GM19452 (cell line): ENCODE data around the gene RCOR3.
"Not testable (repeated sequence)": the region's sequence is repeated elsewhere in the genome, so short reads cannot be mapped to it uniquely, and the experiment has no call there.

Experiments used
- ATAC-seq: cut with Tn5 transposase; IDR thresholded peaks from one replicate; pipeline ENCODE4 v1.9.1; 2021; ENCODE audit not compliant: unreplicated experiment

Gene RCOR3

DNA sequence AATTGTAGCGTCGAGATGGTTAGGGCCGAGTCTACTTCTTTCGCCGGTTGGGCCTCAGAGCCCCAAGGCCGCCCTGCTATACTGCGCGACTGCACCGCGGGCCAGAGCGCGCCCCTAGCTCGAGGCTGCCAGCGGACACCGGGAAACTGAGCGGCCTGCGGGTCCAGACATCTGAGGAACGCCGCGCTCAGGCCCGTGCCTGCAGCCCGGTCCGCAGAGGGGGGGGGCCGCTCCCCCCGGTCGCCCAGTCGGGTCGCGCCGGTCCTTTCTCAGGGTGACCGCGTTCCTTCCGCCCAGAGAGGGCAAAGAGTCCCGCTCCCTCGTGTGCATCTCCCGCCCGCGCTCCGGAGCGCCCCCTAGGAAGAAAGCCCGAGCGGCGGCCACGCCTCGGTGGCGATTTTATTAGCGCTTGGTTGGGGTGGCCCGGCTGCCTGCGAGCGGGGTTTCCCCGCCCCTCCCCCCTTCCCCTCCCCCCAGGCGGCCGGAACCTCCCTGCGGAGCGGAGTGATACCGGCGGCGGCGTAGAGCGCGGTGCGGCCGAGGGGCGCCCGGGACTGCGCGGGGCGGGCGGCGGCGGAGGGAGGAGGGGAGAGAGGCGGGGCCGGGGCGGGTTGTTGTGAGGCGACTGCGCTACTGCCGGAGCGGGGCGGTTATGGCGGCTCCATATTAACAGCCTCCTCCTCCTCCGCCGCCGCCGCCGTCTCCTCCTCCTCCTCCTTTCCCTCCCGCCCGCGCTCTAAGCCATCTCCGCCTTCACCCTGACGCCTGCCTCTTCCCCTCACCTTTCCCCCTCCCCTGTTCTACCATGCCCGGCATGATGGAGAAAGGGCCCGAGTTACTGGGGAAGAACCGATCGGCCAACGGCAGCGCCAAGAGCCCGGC, at the start of gene RCOR3:
Gene RCOR3, plus strand, starts transcription at position 611 of the 882 bp plus-strand sequence. Its CDS starts 195 bp downstream, at position 806.
- peak; percentile 58 for ATAC-seq

DNA sequence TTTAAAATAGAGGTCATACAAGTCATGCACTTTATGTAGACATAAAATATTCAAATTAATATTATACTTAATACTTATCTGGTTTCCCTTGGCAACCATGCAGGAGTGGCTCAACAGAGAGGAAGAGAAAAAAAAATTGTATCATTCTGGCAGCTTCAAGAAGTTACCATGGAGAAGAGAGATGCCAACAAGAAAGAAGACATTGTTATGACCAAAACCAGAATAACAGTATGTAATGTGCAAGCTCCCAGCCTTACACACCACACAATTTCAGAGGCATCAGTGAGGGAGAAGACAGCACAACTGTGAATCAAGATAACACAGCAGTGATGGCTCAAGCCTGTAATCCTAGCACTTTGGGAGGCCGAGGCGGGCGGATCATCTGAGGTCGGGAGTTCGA, 49.1 kb upstream of the RCOR3 start:
- no peak for ATAC-seq

DNA sequence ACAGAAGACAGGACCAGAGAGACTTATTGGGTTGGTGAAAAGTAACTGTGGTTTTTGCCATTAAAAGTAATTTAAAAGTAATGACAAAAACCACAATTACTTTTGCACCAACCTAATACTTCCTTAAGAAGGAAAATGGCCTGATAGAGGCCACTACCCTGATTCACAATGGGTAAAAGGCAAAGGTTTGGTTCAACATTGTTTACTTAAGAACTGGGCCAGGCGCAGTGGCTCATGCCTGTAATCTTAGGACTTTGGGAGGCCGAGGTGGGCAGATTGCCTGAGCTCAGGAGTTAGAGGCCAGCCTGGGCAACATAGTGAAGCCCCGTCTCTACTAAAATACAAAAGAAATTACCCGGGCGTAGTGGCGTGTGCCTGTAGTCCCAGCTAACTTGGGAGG, 48.2 kb upstream of the RCOR3 start:
- ATAC-seq: no peak

DNA sequence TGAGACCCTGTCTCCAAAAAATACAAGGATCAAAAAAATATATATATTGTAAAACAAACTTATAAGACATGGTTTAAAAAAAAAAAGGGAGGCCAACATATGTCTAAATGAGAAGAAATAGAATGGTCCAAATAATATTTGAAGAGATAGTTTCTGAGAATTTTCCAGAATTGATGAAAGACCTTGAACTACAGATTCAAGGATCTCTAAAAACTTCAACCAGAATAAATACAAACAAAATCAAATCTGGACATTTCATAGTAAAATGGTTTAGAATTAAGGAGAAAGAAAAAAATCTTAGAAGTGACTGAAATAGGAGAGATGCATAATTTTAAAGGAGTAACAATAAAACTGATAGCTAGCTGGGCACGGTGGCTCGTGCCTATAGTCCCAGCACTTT, 45.5 kb upstream of the RCOR3 start:
- no peak for ATAC-seq

DNA sequence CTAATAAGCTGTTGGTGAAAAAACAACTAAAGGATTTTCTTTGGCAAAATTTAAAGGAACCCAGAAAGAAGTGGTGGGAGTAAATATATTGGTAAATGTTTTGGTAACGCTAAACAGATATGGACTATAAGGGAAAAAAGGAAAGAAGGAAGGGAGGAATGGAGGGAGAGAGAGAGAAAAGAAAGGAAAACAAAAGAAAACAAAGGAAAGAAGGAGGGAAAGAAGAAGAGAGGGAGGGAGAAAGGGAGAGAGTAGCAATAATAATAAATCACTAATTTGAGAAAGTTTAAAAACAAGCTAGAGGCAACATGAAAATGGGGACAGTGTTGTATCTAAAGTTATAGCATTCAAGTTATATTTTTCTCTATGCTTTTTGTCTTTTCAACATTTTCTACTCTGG, 43.6 kb upstream of the RCOR3 start:
- no peak for ATAC-seq

DNA sequence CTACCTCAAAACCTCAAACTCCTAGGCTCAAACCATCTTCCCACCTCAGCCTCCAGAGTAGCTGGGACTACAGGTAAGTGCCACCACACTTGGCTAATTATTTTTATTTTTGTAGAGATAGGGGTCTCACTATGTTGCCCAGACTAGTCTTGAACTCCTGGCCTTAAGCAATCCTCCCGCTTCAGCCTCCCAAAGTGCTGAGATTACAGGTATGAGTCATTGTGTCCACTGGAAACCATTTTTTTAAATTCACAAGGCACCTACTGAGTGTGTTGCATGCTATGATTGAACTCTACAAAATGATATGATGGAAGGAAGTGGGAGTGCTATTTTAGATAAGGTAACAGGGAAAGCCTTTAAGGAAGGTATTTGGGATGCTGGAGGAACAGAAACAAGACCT, 41.8 kb upstream of the RCOR3 start:
- ATAC-seq: no peak

DNA sequence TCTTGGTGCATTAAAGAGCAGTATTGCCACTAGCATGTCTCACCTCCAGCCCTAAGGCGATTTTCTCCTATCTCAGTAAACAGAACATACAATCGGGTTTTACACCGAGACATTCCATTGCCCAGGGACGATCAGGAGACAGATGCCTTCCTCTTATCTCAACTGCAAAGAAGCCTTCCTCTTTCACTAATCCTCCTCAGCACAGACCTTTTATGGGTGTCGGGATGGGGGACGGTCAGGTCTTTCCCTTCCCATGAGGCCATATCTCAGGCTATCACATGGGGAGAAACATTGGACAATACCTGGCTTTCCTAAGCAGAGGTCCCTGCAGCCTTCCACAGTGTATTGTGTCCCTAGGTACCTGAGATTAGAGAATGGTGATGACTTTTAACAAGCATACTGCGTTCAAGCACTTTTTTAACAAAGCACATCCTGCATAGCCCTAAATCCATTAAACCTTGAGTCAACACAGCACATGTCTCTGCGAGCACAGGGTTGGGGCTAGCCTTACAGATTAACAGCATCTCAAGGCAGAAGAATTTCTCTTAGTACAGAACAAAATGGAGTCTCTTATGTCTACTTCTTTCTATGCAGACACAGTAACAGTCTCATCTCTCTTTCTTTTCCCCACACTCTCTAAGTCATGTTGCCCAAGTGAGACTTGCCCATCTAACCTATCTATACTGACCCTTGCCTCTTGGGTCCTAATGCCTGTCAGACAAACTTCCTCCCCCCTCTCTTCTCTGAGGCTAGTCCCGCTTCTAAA, 36.5 kb upstream of the RCOR3 start:
- not testable (repeated sequence) for ATAC-seq

DNA sequence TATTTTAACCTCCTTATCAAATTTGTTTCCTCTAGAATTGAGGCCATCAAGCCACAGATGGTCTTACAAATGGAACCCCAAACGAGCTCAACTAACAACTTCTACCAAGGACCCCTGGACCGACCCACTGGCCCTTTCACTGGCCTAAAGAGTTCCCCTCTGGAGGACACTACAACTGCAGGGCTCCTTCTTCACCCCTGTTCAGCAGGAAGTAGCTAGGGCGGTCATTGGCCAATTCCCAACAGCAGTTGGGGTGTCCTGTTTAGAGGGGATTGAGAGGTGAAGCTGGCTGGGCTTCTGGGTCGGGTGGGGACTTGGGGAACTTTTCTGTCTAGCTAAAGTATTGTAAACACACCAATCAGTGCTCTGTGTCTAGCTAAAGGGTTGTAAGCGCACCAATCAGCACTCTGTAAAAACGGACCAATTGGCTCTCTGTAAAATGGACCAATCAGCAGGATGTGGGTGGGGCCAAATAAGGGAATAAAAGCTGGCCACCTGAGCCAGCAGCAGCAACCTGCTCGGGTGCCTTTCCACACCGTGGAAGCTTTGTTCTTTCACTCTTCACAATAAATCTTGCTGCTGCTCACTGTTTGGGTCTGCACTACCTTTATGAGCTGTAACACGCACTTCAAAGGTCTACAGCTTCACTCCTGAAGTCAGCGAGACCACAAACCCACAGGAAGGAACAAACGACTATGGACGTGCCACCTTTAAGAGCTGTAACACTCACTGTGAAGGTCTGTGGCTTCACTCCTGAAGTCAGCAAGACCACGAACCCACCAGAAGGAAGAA, 30.4 kb upstream of the RCOR3 start:
- not testable (repeated sequence) for ATAC-seq

DNA sequence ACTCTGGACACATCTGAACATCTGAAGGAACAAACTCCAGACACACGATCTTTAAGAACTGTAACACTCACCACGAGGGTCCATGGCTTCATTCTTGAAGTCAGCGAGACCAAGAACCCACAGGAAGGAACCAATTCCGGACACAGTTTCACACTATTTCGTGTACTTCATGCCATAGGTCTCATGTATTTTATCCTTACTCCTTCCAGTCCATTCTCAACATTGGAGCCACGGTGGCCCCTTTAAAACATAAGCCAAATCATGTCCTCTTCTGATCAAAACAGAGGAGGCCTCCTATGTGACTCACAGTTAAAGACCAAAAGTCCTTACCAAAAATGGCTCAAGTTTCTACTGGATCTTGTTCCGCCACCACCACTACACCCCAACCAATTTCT, 29.8 kb upstream of the RCOR3 start:
- no peak for ATAC-seq

DNA sequence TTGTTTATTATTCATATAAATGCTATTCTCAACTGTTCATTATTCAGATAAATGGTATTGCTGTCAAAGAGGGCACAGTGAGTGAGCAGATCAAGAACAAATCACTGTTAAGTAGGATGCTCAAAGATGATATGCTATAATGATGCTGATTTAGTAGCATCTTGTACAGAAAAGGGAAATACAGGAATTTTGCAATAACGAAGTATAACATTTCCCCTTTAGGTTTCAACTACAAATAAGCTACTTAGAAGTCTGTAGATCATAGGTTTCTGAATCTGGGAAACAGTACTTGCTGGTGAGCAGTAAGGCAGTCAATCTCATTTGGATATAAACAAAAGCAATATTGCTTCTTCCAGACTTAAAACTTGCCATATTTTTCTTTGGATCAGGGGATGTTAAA, 27.3 kb upstream of the RCOR3 start:
- no peak for ATAC-seq

DNA sequence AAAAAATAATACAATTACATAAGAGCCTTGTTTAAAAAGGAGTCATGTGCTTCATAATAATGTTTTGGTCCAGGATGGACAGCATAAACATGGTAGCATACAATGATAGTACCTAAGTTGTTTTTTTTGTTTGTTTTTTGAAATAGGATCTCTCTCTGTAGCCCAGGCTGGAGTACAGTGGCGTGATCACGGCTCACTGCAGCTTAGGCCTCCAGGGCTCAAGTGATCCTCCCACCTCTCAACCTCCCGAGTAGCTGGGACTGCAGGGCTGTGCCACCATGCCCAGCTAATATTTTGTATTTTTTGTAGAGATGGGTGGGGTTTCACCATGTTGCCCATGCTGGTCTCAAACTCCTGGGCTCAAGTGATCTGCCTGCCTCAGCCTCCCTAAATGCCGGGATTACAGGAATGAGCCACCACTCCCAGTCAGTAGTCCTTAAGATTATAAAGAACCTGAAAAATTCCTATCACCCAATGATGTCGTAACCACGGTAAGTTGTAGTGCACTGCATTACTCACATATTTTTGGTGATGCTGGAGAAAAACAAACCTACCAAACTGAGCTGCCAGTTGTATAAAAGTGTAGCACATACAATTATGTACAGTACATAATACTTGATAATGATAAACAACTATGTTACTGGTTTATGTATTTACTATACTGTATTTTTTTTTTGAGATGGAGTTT, 22.4 kb upstream of the RCOR3 start:
- ATAC-seq: no peak

DNA sequence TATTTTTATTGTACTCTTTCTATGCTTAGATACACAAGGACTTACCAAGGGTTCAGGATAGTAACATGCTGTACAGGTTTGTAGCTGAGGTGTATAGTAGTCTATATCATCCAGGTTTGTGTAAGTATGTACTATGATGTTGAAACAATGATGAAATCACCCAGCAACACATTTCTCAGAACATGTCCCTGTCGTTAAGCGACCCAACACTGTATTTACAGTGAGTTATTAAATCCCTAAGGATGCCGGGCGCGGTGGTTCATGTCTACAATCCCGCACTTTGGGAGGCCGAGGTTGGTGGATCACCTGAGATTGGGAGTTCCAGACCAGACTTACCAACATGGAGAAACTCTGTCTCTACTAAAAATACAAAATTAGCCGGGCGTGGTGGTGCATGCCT, 21.6 kb upstream of the RCOR3 start:
- ATAC-seq: no peak

DNA sequence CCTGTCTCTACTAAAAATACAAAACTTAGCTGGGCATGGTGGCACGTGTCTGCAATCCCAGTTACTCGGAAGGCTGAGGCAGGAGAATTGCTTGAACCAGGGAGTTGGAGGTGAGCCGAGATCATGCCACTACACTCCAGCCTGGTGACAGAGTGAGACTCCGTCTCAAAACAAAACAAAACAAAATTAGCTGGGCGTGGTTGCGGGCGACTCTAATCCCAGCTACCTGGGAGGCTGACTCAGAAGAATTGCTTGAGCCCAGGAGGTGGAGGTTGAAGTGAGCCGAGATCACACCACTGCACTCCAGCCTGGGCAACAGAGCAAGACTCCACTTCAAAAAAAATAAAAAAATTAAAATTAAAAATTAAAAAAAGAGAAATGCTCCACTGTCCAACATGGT, 18.6 kb upstream of the RCOR3 start:
- ATAC-seq: not testable (repeated sequence)

DNA sequence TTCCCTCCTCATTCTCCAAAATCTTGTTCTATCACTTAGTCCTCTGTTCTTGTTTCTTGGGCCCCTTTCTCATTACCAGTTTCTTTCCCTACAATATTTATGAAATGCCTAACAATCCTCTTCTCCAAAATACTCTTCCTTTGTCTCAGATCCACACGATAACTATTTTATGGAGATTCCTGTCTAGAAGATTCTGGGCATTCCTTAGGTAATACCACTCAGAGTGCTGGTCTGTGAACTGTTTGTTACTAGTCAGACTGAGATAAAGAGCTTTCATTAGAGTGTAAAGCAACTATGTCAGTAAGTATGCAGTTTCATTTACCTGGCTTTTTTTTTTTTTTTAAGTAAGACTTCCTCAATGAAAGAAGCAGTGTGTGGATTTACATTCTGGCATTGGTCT, 18.1 kb upstream of the RCOR3 start:
- no peak for ATAC-seq

DNA sequence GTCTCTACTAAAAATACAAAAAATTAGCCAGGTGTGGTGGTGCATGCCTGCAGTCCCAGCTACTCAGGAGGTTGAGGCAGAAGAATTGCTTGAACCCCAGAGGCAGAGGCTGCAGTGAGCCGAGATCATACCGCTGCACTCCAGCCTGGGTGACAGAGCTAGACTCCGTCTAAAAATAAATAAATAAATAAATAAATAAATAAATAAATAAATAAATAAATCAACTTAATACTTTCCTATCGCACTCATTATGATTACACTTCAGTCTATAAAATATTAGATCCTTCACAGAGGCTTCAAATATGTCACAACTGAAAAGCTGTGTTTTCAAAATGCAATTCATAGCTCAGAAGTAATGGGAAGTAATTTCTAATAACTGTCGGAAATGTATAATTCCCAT, 15.5 kb upstream of the RCOR3 start:
- ATAC-seq: not testable (repeated sequence)

DNA sequence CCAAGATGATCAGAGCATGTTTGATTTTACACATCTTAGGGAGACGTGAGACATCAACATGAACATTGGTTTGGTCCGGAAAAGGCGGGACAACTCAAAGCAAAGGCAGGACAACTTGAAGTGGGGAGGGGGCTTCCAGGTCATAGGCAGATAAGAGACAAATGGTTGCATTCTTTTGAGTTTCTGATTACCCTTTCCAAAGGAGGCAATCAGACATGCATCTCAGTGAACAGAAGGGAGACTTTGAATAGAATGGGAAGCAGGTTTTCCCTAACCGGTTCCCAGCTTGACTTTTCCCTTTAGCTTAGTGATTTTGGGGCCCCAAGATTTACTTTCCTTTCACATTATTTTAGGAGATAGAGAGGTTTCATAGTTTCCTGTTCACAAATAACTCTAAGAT, 12.6 kb upstream of the RCOR3 start:
- ATAC-seq: not testable (repeated sequence)

DNA sequence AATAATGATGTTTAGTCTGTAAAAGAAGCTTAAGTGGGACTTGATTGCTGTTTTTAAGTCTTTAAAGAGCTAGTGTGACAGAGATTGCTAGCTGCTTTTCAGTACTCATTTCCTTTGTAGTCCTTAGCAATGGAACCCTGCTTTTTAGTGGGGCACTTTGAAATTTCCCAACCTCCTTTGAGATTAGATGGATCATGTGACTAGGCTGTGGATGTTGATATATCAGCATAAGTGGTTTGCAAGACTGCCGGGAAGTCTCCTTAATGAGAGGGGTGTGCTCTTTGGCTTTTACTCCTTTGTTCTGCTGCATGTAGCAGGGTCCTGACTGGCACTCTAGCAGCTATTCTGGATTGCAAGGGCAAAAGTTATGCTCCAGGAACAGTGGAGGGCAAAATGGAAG, 11.2 kb upstream of the RCOR3 start:
- no peak for ATAC-seq

DNA sequence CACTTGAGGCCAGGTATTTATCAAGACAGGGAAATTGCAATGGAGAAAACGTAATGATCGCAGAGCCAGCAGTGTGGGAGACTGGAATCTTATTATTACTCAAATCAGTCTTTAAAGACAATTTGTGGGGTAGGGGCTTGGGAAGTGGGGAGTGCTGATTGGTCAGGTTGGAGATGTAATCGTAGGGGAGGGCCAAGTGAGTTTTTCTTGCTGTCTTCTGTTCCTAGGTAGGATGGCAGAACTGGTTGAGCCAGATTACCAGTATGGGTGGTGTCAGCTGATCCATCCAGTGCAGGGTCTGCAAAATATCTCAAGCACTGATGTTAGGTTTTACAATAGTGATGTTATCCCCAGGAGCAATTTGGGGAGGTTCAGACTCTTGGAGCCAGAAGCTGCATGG, 9.6 kb upstream of the RCOR3 start:
- ATAC-seq: not testable (repeated sequence)

DNA sequence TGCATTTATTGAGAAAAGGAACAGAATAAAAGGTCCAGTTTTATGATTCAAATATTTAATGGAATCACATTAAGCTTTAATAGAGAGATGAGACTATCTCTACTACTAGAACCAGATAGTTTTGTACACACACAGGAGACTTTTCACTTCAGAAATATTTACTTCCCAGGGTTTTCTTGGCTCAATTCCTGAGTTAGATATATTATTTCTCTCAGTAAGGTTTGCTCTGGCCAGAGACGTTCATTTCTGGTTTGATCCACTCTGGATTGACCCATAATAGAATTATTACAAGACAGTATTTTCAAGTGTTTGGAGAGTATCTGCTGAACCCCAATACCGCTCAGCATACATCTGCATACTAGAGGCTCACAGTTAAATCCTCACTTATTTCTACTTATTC, 1.3 kb upstream of the RCOR3 start:
- no peak for ATAC-seq

DNA sequence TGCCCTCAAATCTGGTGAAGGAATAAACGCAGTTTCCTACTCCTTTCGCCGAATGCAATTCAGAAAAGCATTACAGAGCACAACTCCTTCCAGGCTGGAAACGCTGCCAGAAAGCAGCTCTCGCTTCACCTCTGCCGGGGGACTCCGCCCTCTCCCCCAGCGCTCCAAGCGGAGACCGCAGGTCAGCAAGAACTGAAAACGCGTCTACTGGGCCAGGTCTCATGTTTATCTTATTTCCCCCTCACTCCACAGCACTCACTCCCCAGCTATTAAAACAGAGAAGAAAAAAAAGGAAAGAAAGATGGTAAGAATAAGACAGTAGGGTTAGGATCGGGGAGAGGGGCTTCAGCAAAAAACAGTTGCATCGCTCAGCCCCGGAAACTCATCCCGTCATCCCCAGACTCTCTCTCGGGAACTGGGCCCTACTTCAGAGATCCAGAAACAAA, 833 bp upstream of the RCOR3 start:
- peak; percentile 40 for ATAC-seq

DNA sequence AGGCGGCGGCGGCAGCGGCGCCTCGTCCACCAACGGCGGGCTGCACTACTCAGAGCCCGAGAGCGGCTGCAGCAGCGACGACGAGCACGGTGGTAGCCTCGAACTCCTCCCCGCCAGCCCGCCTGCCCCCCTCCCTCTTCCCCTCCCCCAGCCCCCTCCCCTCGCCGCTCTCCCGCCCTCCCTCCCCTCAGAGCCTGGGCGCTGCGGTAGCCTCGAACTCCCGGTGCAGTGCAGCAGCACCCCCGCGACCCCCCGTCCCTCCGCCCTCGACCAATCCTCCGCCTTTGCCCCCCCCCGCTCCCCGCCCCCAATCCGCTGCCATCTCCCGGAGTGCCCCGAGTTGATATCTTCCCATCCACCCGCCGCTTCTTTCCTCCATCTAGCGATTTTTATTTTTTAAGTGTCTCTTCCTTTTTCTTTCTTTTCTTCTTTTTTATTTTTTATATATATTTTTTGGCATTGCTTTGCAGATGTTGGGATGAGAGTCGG, 516 bp downstream of the RCOR3 start:
- ATAC-seq: no peak
